Panc1 (cell line): ENCODE data around the gene ADCY7. TPM values are rescaled to one million over a fixed set of nuclear protein-coding genes. Genes with fewer than 3 reads are reported as not detected.

Experiments used
- ATAC-seq: fragments of 200-7000 bp; cut with Tn5 transposase; 2 replicates; pipeline ENCODE4 v1.9.1; 2020; ENCODE audit warnings: mild to moderate bottlenecking, moderate library complexity
- BruUV-seq: library from RNA; stranded (reverse); fragments of 400-500 nt; replicated peaks from 2 replicates; lab custom pipeline; 2021; lab: Mats Ljungman, UMichigan
- CTCF ChIA-PET: fragments of 300-600 bp; sonication (Branson Sonifier 250); formaldehyde crosslinking; loops from one replicate; lab custom pipeline; 2022; ENCODE audit warnings: antibody characterized with exemption; lab: Charles Lee
- POLR2A ChIA-PET: fragments of 300-600 bp; sonication (Branson Sonifier 250); formaldehyde crosslinking; loops from one replicate; lab custom pipeline; 2022; ENCODE audit warnings: antibody characterized with exemption; lab: Charles Lee
- DNase-seq: peaks from one replicate; pipeline ENCODE4 v3.0.0-alpha.2; 2010; ENCODE audit warnings: low read depth, low spot score
- H3K27ac ChIP-seq: 2 replicates; pipeline ENCODE4 v1.5.1; 2011; ENCODE audit warnings: mild to moderate bottlenecking, low read length, inconsistent platforms
- H3K27me3 ChIP-seq: fragments of 200-500 bp; sonication (Bioruptor generic); 2 replicates; pipeline ENCODE4 v1.6.0; 2014; ENCODE audit warnings: low read length, inconsistent platforms; ENCODE audit not compliant: control insufficient read depth, insufficient read depth
- H3K36me3 ChIP-seq: fragments of 200-500 bp; sonication (Bioruptor generic); 2 replicates; pipeline ENCODE4 v1.5.1; 2014; ENCODE audit warnings: inconsistent platforms, mild to moderate bottlenecking, low read length, moderate library complexity; ENCODE audit not compliant: control insufficient read depth, insufficient read depth
- H3K4me1 ChIP-seq: 2 replicates; pipeline ENCODE4 v1.5.1; 2011; ENCODE audit warnings: inconsistent platforms, mild to moderate bottlenecking, low read length, moderate library complexity; ENCODE audit not compliant: control insufficient read depth, insufficient read depth
- H3K4me3 ChIP-seq, 2 experiments: 2 replicates each; pipeline ENCODE4 v1.5.1; 2011 to 2012; ENCODE audit warnings: low read depth in 2 of 2, low read length in 2 of 2, mild to moderate bottlenecking in 2 of 2, inconsistent platforms in 1 of 2, moderate library complexity in 1 of 2
- H3K9me3 ChIP-seq: fragments of 200-500 bp; sonication (Bioruptor generic); 2 replicates; pipeline ENCODE4 v1.5.1; 2014; ENCODE audit warnings: low read depth, mild to moderate bottlenecking, inconsistent platforms, low read length, moderate library complexity; ENCODE audit not compliant: control insufficient read depth, insufficient read depth
- POLR2AphosphoS5 ChIP-seq: IDR thresholded peaks from 2 replicates; pipeline ENCODE4 v1.6.1; 2012; ENCODE audit warnings: mild to moderate bottlenecking, low read depth, low read length, moderate library complexity
- SIN3A ChIP-seq: IDR thresholded peaks from 2 replicates; pipeline ENCODE4 v1.6.1; 2012; ENCODE audit warnings: low read depth, mild to moderate bottlenecking, low read length, moderate library complexity, borderline replicate concordance; ENCODE audit not compliant: insufficient read depth
- TCF7L2 ChIP-seq: IDR thresholded peaks from 2 replicates; pipeline ENCODE4 v1.6.1; 2011; ENCODE audit warnings: mild to moderate bottlenecking, low read depth, low read length, inconsistent platforms
- in situ Hi-C: cut with HindIII; loops from 2 replicates; pipeline ENCODE4 v1.10.0; 2016; ENCODE audit warnings: low sequenced_read_pairs, low pct_unique_long_range_greater_than_20kb
- intact Hi-C: fragments of 100-400 bp; cut with micrococcal nuclease; formaldehyde crosslinking; loops from one replicate; pipeline ENCODE4 v1.10.0; 2022; ENCODE audit not compliant: unreplicated experiment
- total RNA-seq: library from RNA; stranded (reverse); gene quantifications from one replicate; pipeline ENCODE4 v1.2.1, GENCODE V29; 2021; ENCODE audit not compliant: unreplicated experiment
- TF ChIP-seq, protein P1 (sequence below), 2 experiments: IDR thresholded peaks; 2 replicates each; pipeline ENCODE4 v1.6.1; 2011 to 2012; ENCODE audit warnings: low read depth in 2 of 2, control low read depth in 1 of 2, low read length in 1 of 2, mild to moderate bottlenecking in 1 of 2, moderate library complexity in 1 of 2; ENCODE audit not compliant: insufficient read depth in 1 of 2
- TF ChIP-seq, protein P2 (sequence below): fragments of 450-650 bp; IDR thresholded peaks from 2 replicates; pipeline ENCODE4 v1.5.1; 2017; ENCODE audit warnings: mild to moderate bottlenecking

Gene ADCY7
- total RNA-seq, 1 experiment from 2014 or later: 6.3 TPM

DNA sequence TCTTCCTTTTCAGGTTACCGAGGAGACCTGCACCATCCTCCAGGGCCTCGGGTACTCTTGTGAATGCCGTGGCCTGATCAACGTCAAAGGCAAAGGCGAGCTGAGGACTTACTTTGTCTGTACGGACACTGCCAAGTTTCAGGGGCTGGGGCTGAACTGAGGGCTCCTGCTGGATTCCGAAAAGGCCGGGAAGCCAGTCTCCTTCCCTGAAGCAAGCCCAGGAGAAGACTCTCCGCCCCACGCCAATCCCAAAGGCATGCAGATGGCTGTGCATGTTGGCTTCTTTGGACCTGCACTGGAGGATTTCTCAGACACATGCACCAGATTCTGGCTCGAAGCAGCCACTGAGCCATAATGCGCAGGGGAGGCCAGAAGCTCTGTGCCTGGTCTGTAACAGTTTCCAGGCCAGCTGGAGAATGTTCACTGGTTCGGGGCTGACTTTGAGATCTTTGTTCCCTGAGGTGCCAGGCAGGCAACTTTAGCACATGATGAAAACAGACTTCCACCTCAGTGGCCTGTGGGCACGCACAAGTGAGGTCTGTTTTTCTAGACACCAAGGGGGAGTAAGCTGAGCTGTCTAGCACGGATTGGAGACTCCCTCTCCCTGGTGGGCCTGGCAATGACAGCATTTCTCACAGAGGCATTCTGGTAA, 49.1 kb downstream of the ADCY7 start:
- DNase-seq (no peak), ATAC-seq (no peak)
- BruUV-seq: no TSS peak
- CTCF ChIA-PET: no interaction called here
- H3K27me3 ChIP-seq: no peaks in the 10 kb centered on the region
- no peak overlapping the region for H3K4me3 ChIP-seq
- in situ Hi-C loops (no loop called here), intact Hi-C loops (no loop called here)
- POLR2A ChIA-PET: no interaction called here
- no peaks in the 10 kb centered on the region for H3K9me3 ChIP-seq
- H3K36me3 ChIP-seq: peaks cover 15% of the 10 kb centered on the region
- no peaks in the 10 kb centered on the region for H3K4me1 ChIP-seq
- TF ChIP-seq POLR2AphosphoS5 (no peak), TCF7L2 (no peak)
- no peak overlapping the region for H3K27ac ChIP-seq

DNA sequence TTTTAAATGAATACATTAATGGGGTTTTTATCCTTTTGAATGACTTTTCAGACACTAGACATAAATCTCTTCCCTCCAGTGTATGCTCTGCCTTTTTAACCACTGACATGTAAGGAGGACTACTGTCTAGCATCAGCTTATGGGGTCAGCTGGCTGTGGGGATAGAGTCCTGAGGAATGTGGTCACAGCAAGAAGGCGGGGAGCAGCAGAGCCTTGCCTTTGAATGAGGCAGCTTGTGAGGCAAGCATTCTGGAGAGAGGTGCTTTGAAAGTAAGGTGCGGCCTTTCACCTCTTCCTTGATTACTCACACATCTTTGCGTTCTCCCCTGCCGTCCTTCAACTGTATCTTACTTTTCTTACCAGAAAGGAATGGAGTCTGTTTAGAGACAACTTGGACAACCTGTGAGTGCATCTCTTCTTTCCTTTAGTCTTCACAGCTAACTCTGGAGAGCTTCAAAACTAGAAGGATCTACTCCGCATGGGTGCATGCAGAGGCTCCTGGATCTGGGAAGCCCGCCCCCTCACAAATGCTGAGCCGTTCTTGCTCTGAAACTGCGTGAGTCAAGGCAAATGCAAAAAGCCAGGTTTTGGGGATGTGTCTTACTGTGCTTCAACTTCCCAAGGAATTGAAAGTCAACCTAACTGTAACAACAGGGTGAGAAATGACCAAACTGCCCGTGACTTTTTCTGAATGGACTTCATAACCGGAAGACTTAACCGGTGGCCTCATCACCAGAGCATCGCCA, 49.9 kb downstream of the ADCY7 start:
- TF ChIP-seq, protein P1, sequence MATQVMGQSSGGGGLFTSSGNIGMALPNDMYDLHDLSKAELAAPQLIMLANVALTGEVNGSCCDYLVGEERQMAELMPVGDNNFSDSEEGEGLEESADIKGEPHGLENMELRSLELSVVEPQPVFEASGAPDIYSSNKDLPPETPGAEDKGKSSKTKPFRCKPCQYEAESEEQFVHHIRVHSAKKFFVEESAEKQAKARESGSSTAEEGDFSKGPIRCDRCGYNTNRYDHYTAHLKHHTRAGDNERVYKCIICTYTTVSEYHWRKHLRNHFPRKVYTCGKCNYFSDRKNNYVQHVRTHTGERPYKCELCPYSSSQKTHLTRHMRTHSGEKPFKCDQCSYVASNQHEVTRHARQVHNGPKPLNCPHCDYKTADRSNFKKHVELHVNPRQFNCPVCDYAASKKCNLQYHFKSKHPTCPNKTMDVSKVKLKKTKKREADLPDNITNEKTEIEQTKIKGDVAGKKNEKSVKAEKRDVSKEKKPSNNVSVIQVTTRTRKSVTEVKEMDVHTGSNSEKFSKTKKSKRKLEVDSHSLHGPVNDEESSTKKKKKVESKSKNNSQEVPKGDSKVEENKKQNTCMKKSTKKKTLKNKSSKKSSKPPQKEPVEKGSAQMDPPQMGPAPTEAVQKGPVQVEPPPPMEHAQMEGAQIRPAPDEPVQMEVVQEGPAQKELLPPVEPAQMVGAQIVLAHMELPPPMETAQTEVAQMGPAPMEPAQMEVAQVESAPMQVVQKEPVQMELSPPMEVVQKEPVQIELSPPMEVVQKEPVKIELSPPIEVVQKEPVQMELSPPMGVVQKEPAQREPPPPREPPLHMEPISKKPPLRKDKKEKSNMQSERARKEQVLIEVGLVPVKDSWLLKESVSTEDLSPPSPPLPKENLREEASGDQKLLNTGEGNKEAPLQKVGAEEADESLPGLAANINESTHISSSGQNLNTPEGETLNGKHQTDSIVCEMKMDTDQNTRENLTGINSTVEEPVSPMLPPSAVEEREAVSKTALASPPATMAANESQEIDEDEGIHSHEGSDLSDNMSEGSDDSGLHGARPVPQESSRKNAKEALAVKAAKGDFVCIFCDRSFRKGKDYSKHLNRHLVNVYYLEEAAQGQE (IDR thresholded peaks at IDR 0.05; ENCODE audit: insufficient read depth in 1 of 2, low read depth in 2 of 2, low read length in 1 of 2): no peak
- no peak for TF ChIP-seq POLR2AphosphoS5
- no peak for TF ChIP-seq SIN3A
- no peak for TF ChIP-seq TCF7L2
- TF ChIP-seq, protein P2, sequence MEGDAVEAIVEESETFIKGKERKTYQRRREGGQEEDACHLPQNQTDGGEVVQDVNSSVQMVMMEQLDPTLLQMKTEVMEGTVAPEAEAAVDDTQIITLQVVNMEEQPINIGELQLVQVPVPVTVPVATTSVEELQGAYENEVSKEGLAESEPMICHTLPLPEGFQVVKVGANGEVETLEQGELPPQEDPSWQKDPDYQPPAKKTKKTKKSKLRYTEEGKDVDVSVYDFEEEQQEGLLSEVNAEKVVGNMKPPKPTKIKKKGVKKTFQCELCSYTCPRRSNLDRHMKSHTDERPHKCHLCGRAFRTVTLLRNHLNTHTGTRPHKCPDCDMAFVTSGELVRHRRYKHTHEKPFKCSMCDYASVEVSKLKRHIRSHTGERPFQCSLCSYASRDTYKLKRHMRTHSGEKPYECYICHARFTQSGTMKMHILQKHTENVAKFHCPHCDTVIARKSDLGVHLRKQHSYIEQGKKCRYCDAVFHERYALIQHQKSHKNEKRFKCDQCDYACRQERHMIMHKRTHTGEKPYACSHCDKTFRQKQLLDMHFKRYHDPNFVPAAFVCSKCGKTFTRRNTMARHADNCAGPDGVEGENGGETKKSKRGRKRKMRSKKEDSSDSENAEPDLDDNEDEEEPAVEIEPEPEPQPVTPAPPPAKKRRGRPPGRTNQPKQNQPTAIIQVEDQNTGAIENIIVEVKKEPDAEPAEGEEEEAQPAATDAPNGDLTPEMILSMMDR: no peak
- ATAC-seq (no peak), DNase-seq (no peak)
- POLR2A ChIA-PET: no interaction called here
- in situ Hi-C loops (no loop called here), intact Hi-C loops (no loop called here)
- Histone ChIP-seq H3K27me3 (no peaks in the 10 kb centered on the region), H3K4me1 (no peaks in the 10 kb centered on the region), H3K4me3 (no peak overlapping the region), H3K27ac (no peak overlapping the region), H3K36me3 (peaks cover 15% of the 10 kb centered on the region), H3K9me3 (no peaks in the 10 kb centered on the region)
- CTCF ChIA-PET: no interaction called here
- BruUV-seq: no TSS peak
